Stimulated activated CD8-positive, alpha-beta memory T cell treated with anti-CD3 and anti-CD28 coated beads, Interleukin-15, amount 100 ng/mL, for 1 hour (primary cell): ENCODE measurements around the gene KANK4.

Experiments
- DNase-seq: peaks from one replicate; pipeline ENCODE4 v3.0.0-alpha.2; 2020; ENCODE audit warnings: low read depth

KANK4 gene

DNA sequence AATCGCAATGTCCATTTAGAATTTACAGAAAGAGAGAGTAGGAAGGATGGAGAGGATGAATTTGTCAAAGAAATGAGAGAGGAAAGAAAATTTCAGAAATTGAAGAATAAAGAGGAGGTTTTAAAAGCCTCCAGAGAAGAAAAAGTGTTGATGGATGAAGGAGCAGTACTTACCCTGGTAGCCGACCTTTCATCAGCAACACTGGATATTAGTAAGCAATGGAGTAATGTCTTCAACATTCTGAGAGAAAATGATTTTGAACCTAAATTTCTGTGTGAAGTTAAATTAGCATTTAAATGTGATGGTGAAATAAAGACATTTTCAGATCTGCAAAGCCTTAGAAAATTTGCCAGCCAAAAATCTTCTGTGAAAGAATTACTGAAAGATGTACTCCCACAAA is 112.0 kb downstream of the KANK4 start:
- DNase-seq = no peak

DNA sequence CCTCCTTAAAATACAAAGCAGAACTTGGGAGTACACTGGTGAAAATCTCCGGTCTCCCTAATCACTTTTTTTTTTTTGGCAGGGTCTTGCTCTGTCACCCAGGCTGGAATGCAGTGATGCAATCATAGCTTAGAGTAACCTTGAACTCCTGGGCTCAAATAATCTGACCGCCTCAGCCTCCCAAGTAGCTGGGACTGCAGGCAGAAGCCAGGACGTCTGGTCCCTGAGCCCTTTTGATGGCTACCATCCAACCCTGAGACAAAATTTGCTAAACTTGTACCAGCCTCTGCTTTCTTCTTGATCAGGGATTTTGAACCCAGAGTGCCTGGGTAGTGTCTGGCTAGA is 120.5 kb downstream of the KANK4 start:
- no peak for DNase-seq

DNA sequence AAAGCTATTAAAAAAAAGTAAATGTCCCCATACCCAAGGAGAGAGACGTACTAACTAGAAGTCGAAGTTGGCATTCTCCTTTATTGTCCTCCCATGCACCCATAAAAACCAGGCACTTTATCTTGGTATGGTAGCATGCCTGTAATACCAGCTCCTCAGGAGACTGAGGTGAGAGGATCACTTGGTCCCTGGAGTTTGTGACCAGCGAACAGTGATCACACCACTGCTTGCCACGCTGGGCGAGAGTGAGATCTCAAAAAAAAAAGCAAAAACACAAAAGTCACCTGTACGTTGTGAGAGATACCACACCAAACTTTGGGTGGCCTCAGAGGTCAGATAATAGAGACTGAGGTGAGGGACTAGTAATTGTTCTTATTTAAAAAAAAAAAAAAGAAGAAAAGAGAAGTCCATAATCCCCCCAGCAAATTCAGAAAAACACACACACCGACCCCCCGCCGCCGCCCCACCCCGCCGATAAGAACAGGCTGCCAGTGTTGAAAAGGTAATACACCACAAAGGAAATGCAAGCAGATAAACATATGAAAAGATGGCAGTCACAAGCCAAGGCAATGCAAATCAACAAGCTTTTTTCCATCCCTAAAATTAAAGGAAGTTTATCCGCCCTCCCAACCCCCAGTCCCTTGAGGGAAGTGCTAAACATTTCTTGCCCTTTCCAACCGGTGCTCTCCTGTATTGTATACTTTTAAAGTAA is 121.0 kb downstream of the KANK4 start:
- DNase-seq = no peak

- no peak for DNase-seq
Observed at GRCh38 chr1:62196086-62196690, 123.0 kb downstream of the KANK4 start.

GRCh38 chr1:62194651-62195544 is 124.3 kb downstream of the KANK4 start, which contains the start of gene L1TD1:
Gene L1TD1 (plus strand): TSS chr1:62194849. CDS start chr1:62206629, 11,780 bp downstream.
- no peak for DNase-seq

DNA sequence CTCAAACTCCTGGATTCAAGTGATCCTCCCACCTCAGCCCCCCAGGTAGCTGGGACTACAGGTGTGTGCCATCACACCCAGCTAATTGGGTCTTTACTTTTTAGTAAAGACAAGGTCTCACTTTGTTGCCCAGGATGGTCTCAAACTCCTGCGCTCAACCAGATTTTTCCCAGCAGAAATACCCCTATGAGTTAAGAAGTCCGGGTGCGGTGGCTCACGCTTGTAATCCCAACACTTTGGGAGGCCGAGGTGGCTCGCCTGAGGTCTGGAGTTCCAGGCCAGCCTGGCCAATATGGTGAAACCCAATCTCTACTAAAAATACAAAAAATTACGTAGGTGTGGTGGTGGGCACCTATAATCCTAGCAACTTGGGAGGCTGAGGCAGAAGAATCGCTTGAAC is 131.1 kb downstream of the KANK4 start:
- no peak for DNase-seq

DNA sequence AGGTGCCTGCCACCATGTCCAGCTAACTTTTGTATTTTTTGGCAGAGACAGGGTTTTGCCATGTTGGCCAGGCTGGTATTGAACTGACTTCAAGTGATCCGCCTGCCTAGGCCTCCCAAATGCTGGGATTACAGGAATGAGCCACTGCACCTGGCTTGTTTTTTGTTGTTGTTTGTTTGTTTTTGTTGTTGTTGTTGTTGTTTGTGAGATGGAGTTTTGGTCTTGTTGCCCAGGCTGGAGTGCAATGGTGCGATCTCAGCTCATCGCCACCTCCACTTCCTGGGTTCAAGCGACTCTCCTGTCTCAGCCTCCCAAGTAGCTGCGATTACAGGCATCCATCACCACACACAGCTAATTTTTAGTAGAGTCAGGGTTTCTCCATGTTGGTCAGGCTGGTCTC is 131.7 kb downstream of the KANK4 start:
- no peak for DNase-seq
